ENCODE measurements around the gene ROR1. TPM values are rescaled to one million over a fixed set of nuclear protein-coding genes. Genes with fewer than 3 reads are reported as not detected.

ROR1 gene
- total and polyA plus RNA-seq, 3 donors from 2014 or later, result 3.3 to 5.1 (median 4.6) TPM

- TF ChIP-seq POLR2A (IDR thresholded peaks at IDR 0.05) (no peak), CTCF (IDR thresholded peaks at IDR 0.05) (no peak)
- DNase-seq, result no peak
- H3K27ac ChIP-seq, result no peak overlapping the region
- no peaks in the 10 kb centered on the region for H3K9me3 ChIP-seq
- H3K27me3 ChIP-seq, result no peaks in the 10 kb centered on the region
- H3K4me3 ChIP-seq, result no peak overlapping the region
- H3K36me3 ChIP-seq (ENCODE audit: low read depth, missing control alignments), result no peaks in the 10 kb centered on the region
- 79 to 81% methylated on average over 6 of the region's 6 CpGs for WGBS, 2 donors
- intact Hi-C loops (cut with DNase I; ENCODE audit: low total_unique reads), result no loop called here
- peaks cover 7% of the 10 kb centered on the region for H3K4me1 ChIP-seq
Measured at GRCh38 chr1:63817700-63818099, 43.9 kb downstream of the ROR1 start.

- no peak for TF ChIP-seq POLR2A (IDR thresholded peaks at IDR 0.05)
- TF ChIP-seq CTCF (IDR thresholded peaks at IDR 0.05), result no peak
- Histone ChIP-seq H3K4me3 (no peak overlapping the region), H3K4me1 (peaks cover 6% of the 10 kb centered on the region), H3K36me3 (ENCODE audit: low read depth, missing control alignments) (no peaks in the 10 kb centered on the region), H3K9me3 (no peaks in the 10 kb centered on the region), H3K27ac (no peak overlapping the region), H3K27me3 (no peaks in the 10 kb centered on the region)
- DNase-seq, result no peak
- 91 to 95% methylated on average over 1 of the region's 1 CpG for WGBS, 2 donors
- intact Hi-C loops (cut with DNase I; ENCODE audit: low total_unique reads), result no loop called here
Measured at GRCh38 chr1:63818567-63819325, 44.9 kb downstream of the ROR1 start.

DNA sequence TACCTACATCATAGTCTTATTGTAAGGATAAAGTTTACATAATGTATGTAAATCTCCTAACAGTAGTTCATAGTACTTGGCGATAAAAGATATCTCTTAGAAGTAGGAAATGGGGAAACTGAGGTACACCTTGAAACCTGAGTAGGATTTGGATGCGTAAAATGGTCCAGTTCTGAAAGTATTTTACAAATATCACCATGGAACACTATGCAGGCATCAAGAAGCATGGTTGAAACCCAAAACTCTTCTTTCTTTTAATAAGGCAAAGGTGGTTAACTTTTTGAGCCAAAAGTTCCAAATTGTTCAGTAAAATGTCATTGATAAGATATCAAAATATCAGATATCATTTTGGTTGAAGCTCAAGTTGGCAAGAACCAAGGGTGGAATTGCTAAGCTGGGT, 46.0 kb downstream of the ROR1 start:
- Histone ChIP-seq H3K27me3 (no peaks in the 10 kb centered on the region), H3K9me3 (no peaks in the 10 kb centered on the region), H3K27ac (no peak overlapping the region), H3K4me3 (no peak overlapping the region), H3K36me3 (ENCODE audit: low read depth, missing control alignments) (no peaks in the 10 kb centered on the region), H3K4me1 (no peaks in the 10 kb centered on the region)
- DNase-seq, result no peak
- intact Hi-C loops (cut with DNase I; ENCODE audit: low total_unique reads), result no loop called here
- 93 to 95% methylated on average over 2 of the region's 2 CpGs for WGBS, 2 donors
- TF ChIP-seq CTCF (IDR thresholded peaks at IDR 0.05), result no peak
- TF ChIP-seq POLR2A (IDR thresholded peaks at IDR 0.05), result no peak

DNA sequence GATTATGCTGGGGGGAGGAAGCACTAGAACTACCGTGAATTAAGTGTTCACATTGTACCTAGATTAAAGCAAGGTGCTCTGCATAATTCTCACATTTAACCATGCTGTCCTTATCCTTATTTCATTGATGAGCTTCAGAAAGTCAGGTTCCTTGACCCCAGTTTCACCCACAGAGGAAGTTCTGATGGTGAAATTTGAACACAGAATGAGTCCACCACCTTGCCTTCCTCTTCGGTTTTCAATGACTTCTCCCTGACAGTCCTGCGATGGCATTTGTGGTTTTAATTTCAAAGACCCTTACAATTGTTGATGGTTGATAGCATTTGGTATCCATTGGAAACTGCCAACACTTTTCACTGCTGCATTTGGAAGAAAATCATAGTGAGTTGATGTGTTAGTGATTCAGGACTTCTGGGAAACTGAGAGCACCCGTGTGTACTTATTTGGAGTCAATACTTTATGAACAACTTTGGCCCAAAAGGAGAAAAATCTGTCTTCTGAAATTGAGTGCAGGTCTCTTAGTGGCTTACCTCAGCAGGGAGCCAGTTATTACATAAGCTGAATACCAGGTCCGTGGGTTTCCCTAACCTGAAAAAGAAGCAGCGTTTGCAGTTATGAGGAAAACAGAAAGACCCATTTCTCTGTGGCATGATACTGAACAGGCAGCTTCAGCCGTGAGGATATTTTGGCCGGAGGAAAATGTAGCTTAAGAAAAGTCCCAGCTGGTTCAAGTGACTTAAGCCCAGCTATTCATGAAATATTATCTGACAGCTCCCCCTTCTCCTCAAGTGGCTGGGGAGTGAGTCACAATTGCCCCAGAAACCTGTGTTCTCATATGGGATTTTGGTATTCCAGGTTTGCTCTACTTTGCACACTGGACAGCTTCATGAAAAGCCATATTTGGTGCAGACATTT, 47.5 kb downstream of the ROR1 start:
- H3K27me3 ChIP-seq, result no peaks in the 10 kb centered on the region
- TF ChIP-seq CTCF (IDR thresholded peaks at IDR 0.05) (no peak), POLR2A (IDR thresholded peaks at IDR 0.05) (no peak)
- H3K4me3 ChIP-seq, result no peak overlapping the region
- intact Hi-C loops (cut with DNase I; ENCODE audit: low total_unique reads), result no loop called here
- 76 to 78% methylated on average over 8 of the region's 8 CpGs for WGBS, 2 donors
- no peaks in the 10 kb centered on the region for H3K9me3 ChIP-seq
- no peak overlapping the region for H3K27ac ChIP-seq
- DNase-seq, result no peak
- H3K36me3 ChIP-seq (ENCODE audit: low read depth, missing control alignments), result no peaks in the 10 kb centered on the region
- no peaks in the 10 kb centered on the region for H3K4me1 ChIP-seq

All from testis (tissue), 3 donors.